Activated gamma-delta T cell treated with anti-CD3 and anti-CD28 coated beads, Interleukin-2, amount 50 U/mL, for 16 hours (primary cell): ENCODE results near the gene NWD2.
"Not testable (repeated sequence)": the region's sequence is repeated elsewhere in the genome, so short reads cannot be mapped to it uniquely, and the experiment has no call there.

Experiments
- DNase-seq: peaks from one replicate; pipeline ENCODE4 v3.0.0-alpha.2; 2020; ENCODE audit warnings: low read depth

NWD2 gene

DNA sequence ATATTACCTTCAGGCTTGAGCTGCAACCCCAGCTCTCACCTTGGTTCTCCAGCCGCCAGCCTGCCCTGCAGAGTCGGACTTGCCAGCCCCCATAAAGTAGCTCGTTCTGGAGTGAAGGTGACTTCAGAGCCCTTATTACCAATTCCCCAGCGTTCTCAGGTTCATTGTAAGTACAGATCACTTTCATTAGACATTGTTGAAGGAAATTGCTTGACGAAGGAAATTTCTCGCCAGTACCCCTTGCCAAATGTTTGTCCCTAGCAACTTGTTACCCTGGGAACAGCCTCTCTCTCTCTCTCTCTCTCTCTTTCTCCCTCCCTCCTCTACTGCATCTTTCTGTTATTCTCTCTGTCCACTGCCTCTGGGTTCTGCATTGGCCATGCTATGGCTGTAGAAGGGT lies 153.0 kb downstream of the NWD2 start:
- no peak for DNase-seq

DNA sequence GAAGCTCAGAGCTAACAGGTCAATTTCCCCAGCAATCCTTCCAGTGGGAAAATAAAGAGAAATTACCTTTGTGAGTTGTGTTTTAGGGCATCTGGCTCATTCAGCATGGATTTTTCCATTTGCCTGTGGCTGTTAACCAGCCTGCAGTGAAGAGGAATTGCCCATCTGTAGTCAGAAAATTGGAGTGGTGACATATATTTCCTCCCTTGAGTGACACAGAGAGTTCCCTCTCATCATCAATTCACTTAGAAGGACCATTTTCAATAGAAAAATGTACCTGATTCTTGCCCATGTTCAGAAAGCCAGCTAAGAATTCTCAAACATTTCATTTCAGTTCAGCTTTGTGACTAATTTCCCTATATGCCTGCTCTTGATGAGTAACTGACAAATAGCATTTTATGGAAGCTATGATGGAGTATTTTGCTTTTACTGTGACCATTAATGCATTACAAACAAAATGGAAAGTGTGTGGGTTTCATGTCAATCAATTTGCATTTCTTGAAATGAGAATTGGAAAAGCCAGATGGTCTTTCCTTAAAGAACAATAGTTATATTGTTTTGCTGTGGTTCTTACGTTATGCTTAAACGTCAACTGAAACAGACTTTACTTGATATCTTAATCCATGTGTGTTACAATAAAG lies 155.8 kb downstream of the NWD2 start:
- DNase-seq: no peak

DNA sequence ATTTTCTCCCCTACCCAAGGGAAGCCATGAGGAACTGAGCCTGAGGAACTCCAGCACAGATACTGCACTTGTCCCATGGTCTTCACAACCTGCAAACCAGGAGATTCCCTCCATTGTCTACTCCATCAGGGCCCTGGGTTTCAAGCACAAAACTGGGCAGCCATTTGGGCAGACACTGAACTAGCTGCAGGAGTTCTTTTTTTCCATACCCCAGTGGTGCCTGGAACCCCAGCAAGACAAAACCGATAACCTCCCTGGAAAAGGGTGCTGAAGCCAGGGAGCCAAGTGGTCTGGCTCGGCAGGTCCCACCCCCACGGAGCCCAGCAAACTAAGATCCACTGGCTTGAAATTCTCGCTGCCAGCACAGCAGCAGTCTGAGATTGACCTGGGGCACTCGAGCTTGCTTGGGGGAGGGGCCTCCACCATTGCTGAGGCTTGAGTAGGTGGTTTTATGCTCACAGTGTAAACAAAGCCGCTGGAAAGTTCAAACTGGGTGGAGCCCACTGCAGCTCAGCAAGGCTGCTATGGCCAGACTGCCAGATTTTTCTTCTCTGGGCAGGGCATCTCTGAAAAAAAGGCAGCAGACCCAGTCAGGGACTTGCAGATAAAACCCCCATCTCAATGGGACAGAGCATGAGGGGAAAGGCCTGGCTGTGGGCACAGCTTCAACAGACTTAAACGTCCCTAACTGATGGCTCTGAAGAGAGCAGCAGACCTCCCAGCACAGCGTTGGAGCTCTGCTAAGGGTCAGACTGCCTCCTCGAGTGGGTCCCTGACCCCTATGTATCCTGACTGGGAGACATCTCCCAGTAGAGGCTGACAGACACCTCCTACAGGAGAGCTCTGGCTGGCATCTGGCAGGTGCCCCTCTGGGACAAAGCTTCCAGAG lies 163.6 kb downstream of the NWD2 start:
- DNase-seq: not testable (repeated sequence)

DNA sequence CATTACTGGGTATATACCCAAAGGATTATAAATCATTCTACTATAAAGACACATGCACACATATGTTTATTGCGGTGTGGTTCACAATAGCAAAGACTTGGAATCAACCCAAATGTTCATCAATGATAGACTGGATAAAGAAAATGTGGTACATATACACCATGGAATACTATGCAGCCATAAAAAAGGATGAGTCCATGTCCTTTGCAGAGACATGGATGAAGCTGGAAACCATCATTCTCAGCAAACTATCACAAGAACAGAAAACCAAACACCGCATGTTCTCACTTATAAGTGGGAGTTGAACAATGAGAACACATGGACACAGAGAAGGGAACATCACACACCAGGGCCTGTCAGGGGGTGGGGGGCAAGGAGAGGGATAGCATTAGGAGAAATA lies 169.1 kb downstream of the NWD2 start:
- DNase-seq: not testable (repeated sequence)

DNA sequence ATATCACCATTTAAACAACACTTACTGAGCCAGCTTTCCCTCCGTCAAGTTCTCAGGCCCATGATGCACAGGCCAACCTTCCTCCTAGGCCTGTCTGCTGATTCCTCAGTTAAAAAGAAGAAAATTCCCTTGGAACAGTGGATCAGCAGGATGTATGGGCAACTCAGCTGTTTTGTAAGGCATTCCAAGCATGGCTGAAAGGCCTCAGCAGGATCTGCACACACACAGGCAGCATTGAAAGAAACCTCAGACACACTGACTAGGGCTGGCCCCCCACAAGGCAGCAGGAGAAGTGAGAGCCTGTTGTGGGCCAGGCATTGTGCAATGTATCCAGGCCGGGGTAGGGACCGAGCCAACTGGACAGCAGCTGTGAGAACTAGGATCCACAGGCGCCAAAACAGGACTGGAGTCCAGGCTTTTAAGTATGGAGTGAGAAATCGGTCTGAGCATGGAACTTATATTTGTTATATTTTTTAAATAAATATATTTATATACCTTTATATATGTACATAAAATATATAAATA lies 171.4 kb downstream of the NWD2 start:
- DNase-seq: no peak

DNA sequence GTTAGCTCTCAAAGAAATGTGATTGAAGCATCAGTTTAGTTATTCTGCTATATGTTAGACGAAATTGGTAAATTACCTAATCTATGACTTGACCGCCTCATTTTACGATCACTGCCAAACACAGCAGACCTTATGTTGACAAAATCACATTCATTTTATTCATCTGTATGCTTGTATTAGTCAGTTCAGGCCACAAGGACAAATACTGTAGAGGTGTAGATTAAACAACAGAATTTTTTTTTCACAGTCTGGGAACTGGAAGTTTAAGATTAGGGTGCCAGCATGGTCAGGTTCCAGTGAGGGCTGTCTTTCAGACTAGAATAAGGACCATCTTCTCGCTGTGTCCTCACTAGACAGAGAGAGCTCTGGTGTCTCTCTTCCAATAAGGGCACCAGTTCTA lies 177.1 kb downstream of the NWD2 start:
- no peak for DNase-seq

DNA sequence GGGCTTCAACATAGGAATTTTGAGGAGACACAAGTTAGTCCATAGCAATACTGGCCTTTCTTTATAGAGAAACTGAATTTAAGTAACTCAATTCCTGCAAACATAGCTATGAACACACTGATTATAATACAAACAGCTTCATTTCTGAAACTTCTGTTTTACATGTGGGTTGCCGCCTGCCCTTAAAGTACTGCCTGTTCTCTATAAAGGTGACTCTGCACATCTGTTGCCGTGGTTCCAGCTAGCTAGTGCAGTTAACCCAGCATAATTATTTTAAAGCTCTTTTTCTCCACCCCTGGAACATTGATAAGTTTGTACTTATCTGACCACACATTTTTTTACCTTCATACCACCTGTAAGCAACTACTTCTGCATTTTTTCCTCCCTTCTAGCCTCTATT lies 177.6 kb downstream of the NWD2 start:
- DNase-seq: no peak

DNA sequence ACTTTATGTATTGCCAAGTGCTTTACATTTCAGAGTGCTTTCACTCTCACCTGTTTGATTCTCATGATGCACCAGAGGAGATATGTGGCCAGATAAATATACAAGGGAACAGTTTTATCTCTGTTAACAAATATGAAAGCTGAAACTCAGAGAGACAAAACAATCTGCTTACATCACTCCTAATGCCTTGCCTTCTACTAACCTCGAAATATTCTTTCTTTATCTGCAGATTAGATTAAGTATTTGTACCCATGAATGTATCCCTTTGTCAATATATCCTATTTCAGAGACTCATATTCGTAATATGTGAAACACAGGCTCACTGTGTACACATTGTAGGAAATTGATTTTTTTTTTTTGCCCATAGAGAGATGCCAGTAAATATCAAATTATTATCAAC lies 178.1 kb downstream of the NWD2 start:
- DNase-seq: no peak

DNA sequence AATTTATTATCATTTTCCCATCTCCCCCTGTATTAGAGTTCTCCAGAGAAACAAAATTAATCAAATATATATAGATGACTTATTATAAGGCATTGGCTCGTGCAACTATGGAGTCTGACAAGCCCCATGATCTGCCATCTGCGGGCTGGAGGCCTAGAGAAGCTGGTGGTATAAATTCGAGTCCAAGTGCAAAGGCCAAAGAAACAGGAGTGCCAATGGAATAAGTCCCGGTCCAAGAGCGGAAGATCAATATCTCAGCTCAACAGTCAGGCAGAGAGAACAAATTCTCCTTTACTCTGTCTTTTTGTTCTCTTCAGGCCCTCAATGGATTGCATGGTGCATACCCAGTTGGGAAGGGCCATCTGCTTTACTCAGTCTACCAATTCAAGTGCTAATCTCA lies 178.8 kb downstream of the NWD2 start:
- no peak for DNase-seq

DNA sequence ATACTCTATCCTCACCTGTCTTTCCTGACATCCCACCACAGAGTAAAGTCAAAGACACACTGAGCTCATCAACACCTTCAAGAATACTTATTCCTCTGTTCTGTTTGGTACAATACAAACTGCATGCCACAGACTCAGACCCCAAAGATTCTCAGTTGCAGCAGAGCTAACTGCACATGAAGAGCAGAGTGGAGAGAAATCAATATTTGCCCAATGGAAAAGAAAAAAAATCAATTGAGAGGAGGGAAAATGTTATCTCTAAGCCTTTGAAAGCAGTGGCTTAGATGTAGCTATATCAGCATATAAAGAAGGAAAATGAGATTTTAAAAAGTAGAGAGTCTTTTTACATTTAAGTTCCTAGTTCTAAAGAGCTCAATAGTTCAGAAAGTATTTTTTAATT lies 180.2 kb downstream of the NWD2 start:
- DNase-seq: no peak

DNA sequence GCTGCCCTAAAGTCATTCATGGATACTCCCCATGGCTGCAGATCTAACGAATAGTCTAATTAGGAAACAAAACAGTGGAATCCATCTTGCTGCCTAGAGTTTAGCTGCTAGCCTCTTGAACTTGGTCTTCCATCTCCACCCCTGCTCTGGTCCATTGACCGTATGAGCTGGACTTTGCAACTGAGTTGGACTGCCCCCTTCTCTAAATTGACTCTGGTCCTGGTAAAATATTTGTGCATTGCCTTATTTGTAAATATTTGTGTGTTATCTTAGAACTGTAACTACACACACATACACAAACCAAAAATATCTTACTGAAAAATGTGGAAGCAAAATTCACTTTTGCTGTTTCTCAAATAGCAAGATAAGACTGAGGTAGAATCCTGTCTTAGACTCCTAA lies 181.3 kb downstream of the NWD2 start:
- DNase-seq: no peak

DNA sequence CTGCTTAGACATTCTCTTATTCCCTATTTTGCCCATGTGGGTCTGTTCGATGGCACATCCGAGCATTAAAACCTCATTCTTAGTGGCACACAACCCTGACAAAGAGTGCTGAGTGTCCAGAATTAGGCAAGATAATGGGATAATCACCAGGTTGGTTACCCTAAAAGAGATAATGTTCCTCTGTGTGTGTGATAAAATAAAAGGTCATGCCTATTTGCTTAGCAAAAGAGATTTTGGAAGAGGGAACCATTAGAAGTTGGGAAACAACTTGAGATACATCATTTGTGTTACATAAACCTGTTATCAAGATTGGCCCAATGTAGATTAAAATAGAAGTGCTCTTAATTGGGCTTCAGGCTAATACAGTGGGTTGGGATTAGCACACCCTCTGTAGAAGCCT lies 182.7 kb downstream of the NWD2 start:
- DNase-seq: no peak

DNA sequence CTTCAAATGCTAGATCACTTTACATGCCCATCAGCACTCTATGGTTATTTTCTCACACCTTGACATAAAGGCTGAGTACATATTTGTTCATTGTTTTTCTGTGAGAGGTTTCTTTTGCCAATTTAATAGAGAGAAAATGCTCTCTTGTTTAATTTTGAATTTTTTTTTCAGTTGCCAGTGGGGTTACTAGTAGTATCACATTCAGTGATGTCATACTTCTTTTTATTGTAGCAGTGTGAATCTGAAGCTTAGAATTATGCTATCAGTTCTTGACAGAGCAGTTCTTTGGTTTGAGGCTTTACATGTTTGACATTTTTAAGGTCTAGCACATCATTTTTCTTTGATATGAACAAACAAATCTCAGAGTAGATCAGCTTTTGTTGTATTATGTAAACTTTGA lies 185.4 kb downstream of the NWD2 start:
- DNase-seq: no peak

DNA sequence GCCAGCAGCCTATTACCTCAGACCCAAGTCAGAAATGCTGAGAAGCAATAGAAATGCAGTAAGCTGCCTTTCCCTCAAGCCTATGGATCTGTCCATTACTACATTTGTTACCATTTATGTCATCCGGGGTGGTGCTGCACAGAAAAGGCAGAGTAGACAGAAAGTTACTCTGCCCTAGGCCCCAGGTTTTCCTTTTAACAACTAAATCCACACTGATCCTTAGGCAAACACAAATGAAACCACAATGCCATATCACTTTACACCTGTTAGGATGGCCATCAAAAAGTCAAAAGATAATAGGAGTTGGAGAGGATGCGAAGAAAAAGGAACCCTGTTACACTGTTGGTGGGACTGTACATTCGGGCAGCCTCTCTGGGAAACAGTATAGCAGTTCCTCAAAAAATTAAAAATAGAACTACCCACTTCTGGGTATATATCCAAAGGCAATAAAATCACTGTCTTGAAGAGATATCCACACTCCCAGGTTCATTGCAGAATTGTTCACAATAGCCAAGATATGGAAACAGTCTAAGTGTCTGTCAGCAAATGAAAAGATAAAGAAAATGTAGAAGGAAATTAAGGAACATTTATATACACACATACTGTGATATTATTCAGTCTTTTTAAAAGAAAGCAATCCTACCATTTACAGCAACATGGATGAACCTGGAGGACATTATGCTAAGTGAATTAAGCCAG lies 186.3 kb downstream of the NWD2 start:
- no peak for DNase-seq

DNA sequence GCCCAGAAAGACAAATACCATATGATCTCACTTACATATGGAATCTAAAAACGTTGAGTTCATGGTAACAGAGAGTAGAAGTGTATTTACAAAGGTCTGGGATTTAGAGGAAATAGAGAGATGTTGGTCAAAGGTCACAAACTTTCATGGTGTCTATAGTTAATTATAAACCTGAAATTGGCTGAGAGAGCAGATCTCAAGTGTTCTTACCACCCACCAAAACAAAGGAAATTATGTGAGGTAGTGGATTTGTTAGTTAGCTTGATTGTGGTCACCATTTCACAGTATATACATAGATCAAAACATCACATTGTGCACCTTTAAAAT lies 186.8 kb downstream of the NWD2 start:
- DNase-seq: no peak

DNA sequence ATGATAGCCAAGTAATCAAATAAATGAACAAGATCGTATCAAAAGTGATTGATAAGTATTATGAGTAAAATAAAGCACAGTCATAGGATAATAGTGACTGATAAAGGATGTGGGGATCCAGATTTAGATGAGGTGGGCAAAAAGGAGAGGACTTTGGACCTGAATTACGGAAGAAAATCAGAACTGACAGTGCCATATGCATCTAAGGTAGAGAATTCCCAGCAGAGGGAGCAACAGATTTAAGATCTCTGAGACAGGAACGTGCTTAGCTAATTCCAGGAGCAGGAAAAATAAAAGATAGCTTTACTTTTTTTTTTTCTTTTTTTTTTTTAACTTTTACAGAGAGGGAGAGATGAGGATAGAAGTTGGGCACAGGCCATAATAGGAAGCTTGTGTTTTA lies 189.9 kb downstream of the NWD2 start:
- DNase-seq: no peak

DNA sequence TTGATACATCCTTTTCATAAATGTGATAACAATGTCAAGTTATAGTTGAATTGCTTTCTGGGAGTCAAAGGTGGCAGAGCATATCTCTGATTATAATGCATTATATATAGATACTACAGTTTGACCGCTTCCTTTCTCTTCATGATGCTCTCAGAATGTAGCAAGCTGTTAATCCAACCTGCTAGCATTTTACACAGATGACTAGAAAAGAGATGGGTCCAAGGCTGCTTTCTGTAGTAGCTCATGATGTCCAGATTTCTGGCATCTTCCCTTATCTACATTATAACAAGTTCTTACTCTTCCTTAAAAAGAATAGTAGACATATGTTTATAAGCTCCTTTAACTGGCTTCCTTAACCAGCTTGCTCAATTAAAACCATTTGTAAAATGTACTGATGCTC lies 192.0 kb downstream of the NWD2 start:
- DNase-seq: no peak

DNA sequence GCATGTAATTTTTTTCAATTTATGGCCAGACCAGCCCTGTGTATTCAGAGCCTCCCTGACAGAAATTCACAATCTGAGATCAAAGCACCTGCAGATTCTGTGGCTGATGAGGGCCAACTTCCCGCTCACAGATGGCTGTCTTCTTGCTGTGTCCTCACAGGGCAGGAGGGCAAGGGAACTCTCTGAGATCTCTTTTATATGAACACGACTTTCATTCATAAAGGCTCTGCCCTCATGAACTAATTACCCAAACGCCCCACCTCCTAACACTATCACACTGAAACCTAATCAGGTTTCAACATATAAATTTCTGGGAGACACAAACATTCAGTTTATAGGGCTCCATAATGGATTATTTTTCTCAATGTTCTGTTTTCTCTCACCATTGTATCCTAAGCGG lies 192.6 kb downstream of the NWD2 start:
- DNase-seq: no peak

DNA sequence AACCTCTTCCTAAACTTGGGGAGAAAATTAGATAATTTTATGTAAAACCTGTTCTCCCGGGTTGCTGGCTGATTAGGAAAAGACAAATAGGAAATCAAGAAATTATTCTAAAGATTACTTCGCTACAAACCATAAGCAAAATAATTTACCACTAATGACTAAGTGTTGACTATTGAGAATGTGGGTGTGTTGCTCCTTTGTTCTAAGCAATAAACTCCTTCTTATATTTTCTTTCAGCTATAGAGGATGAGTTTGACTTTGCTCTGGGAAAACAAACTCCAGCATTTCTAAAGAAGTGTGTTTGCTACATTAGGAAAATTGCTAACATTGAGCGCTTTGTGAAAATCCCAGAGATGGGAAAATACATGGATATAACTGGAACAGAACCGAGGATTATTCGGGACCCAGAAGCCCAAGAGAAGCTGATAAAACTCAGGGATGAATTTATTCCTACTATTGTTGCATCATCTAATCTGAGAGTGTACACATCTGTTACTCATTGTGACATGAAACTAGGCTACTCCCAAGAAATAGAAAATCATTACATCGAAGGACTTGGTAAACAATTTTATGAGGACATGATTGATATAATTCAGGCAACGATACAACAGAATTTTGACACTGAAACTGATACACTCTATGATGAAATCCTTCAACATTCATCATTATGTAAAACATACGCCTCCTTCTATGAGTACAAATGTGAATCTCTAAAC lies 194.2 kb downstream of the NWD2 start:
- DNase-seq: no peak

DNA sequence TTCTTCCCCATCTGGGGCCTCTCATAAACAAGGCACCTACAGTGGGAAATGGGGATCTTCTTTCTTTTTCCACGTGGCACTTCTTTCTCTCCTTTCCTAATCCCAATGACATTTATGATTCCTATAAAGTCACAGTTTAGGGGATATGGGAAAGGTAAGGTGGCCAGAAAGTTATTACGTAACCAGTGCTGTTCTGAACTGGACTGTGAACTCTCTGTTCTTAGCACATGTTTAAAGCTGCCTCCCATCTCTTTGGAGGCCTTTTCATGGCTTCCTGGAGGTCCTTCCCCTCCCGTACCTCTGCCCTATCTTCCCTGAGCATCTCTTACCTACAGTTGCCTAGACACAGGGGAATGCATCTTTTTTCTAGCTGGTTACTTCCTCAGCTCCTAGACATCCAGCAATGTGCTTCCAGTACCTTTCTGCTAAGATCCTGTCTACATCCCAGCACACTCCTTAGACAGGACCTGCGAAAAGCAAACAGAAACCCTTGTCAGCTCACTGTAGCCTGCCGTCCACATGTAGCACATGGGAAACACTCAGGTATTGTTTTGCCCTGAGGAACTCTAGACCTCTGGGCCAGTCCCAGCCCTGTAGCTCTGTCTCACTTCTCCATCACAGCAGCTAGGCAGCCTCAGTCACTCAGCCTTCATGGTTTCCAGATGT lies 195.4 kb downstream of the NWD2 start:
- DNase-seq: no peak

DNA sequence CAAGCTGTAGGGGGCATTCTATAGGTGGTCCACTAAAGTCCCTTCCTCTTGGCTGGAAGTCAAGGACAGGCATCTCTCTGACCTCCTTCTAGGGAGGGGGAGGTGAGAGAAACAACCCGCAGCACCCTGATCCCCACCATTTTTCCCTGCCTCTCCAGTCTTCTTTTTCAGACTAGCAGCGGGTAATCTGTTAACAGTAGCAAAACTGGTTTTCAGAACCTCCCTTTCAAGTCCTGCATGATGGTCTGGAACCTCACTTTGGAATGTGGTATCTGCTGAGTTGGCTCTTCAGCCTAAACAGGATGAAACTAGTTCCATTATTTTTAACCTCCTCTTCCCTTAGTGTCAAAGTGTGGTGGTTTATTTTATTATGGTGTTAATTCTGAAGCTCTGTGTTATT lies 196.0 kb downstream of the NWD2 start:
- DNase-seq: no peak
